ENCODE data around the gene BAIAP3. TPM values are rescaled to one million over a fixed set of nuclear protein-coding genes. Genes with fewer than 3 reads are reported as not detected.

Gene BAIAP3
- total RNA-seq, 1 experiment from 2014 or later: 44.7 TPM

GRCh38 chr16:1343428-1344242 is 10.2 kb downstream of the BAIAP3 start:
- Histone ChIP-seq H3K9me2 (ENCODE audit: insufficient read depth) (no peaks in the 10 kb centered on the region), H3K36me3 (ENCODE audit: control insufficient read depth in 1 of 2, insufficient read depth in 2 of 2, low read length in 2 of 2) (peaks cover 0 to under 1% of the 10 kb centered on the region in 2 experiments; a peak in 1 of 4 replicates), H3K4me2 (ENCODE audit: low read length) (peak overlapping the region; percentile 53), H3K9me3 (ENCODE audit: control insufficient read depth in 1 of 2, insufficient read depth in 1 of 2, low read depth in 1 of 2, low read length in 2 of 2) (no peaks in the 10 kb centered on the region), H3K27me3 (ENCODE audit: insufficient read depth, low read length) (no peaks in the 10 kb centered on the region), H3K4me3 (replicated peaks in 1 of 2; ENCODE audit: low read depth in 1 of 2, low read length in 2 of 2) (no peak overlapping the region), H2AFZ (ENCODE audit: low read depth, low read length, poor library complexity, severe bottlenecking) (no peak overlapping the region), H3K9ac (ENCODE audit: low read length) (no peak overlapping the region), H4K20me1 (ENCODE audit: insufficient read depth) (no peaks in the 10 kb centered on the region), H3K27ac (ENCODE audit: low read depth, low read length) (peak overlapping the region; percentile 22; the same call in 1 of the 2 replicates), H3K79me2 (ENCODE audit: insufficient read depth, low read length) (no peaks in the 10 kb centered on the region), H3K4me1 (ENCODE audit: control insufficient read depth in 1 of 2, insufficient read depth in 2 of 2, low read length in 2 of 2) (peaks cover 6 to 16% of the 10 kb centered on the region in 2 experiments; a peak in 3 of 4 replicates)
- ATAC-seq (no peak), DNase-seq (ENCODE audit: low read depth, low spot score) (no peak)
- CTCF ChIA-PET: no interaction called here
- intact Hi-C loops (cut with micrococcal nuclease): no loop called here
- RAD21 ChIA-PET (ENCODE audit: low non-redundant PET in 1 of 2, low total read pairs in 2 of 2, uncharacterized antibody in 2 of 2, unreplicated experiment in 2 of 2): no interaction called here
- no TSS peak for BruUV-seq (replicated peaks)
- POLR2A ChIA-PET: interaction anchor here (1.2 kb wide), 1 partner anchor 10 kb away, joined by 10 read pairs; the partner anchor contains the start of gene BAIAP3
- TF ChIP-seq CBX3 (IDR thresholded peaks at IDR 0.05; ENCODE audit: low read depth) (no peak), EGR1 (IDR thresholded peaks at IDR 0.05; ENCODE audit: low read depth) (no peak), RAD21 (IDR thresholded peaks at IDR 0.05; ENCODE audit: low read depth) (no peak), ZNF274 (IDR thresholded peaks at IDR 0.05; ENCODE audit: low read depth, low read length) (no peak), ELF1 (IDR thresholded peaks at IDR 0.05; ENCODE audit: borderline replicate concordance, low read depth) (no peak)

GRCh38 chr16:1344499-1344898 is 11.1 kb downstream of the BAIAP3 start:
- RAD21 ChIA-PET (ENCODE audit: low non-redundant PET in 1 of 2, low total read pairs in 2 of 2, uncharacterized antibody in 2 of 2, unreplicated experiment in 2 of 2): no interaction called here
- Histone ChIP-seq H3K4me1 (ENCODE audit: control insufficient read depth in 1 of 2, insufficient read depth in 2 of 2, low read length in 2 of 2) (peaks cover 6 to 16% of the 10 kb centered on the region in 2 experiments; a peak in 3 of 4 replicates), H3K9me2 (ENCODE audit: insufficient read depth) (no peaks in the 10 kb centered on the region), H3K79me2 (ENCODE audit: insufficient read depth, low read length) (no peaks in the 10 kb centered on the region), H3K4me3 (replicated peaks in 1 of 2; ENCODE audit: low read depth in 1 of 2, low read length in 2 of 2) (no peak overlapping the region), H2AFZ (ENCODE audit: low read depth, low read length, poor library complexity, severe bottlenecking) (no peak overlapping the region), H3K9me3 (ENCODE audit: control insufficient read depth in 1 of 2, insufficient read depth in 1 of 2, low read depth in 1 of 2, low read length in 2 of 2) (no peaks in the 10 kb centered on the region), H3K27me3 (ENCODE audit: insufficient read depth, low read length) (no peaks in the 10 kb centered on the region), H3K36me3 (ENCODE audit: control insufficient read depth in 1 of 2, insufficient read depth in 2 of 2, low read length in 2 of 2) (peaks cover 0 to 7% of the 10 kb centered on the region in 2 experiments; a peak in 1 of 4 replicates), H4K20me1 (ENCODE audit: insufficient read depth) (no peaks in the 10 kb centered on the region), H3K9ac (ENCODE audit: low read length) (no peak overlapping the region), H3K4me2 (ENCODE audit: low read length) (no peak overlapping the region), H3K27ac (ENCODE audit: low read depth, low read length) (no peak overlapping the region; the same call in 1 of the 2 replicates)
- ATAC-seq (no peak), DNase-seq (ENCODE audit: low read depth, low spot score) (no peak)
- CTCF ChIA-PET: no interaction called here
- no TSS peak for BruUV-seq (replicated peaks)
- intact Hi-C loops (cut with micrococcal nuclease): no loop called here
- POLR2A ChIA-PET: no interaction called here
- no peak for TF ChIP-seq TCF7L2 (IDR thresholded peaks at IDR 0.05; ENCODE audit: borderline replicate concordance, extremely low read depth, insufficient read depth, insufficient read length)
- TF ChIP-seq CTCF (IDR thresholded peaks at IDR 0.05 in 2 of 3, conservative IDR thresholded peaks at IDR 0.05 in 1 of 3; ENCODE audit: borderline replicate concordance in 1 of 3, insufficient read depth in 1 of 3, low read depth in 2 of 3, low read length in 2 of 3): no peak
- no peak for TF ChIP-seq FOSL1 (IDR thresholded peaks at IDR 0.05; ENCODE audit: low read depth)
- no peak for TF ChIP-seq CEBPB (IDR thresholded peaks at IDR 0.05; ENCODE audit: low read depth)
- no peak for TF ChIP-seq POLR2A (IDR thresholded peaks at IDR 0.05; ENCODE audit: borderline replicate concordance, extremely low read depth, insufficient read depth, insufficient read length)
- no peak for TF ChIP-seq ZFX (IDR thresholded peaks at IDR 0.05)
- no peak for TF ChIP-seq ATF3 (IDR thresholded peaks at IDR 0.05)
- no peak for TF ChIP-seq EZH2 (IDR thresholded peaks at IDR 0.05)
- no peak for TF ChIP-seq POLR2AphosphoS5 (IDR thresholded peaks at IDR 0.05; ENCODE audit: low read depth, low read length)
- TF ChIP-seq EGR1 (IDR thresholded peaks at IDR 0.05; ENCODE audit: low read depth): no peak
- TF ChIP-seq REST (IDR thresholded peaks at IDR 0.05; ENCODE audit: low read depth): no peak
